Renal cortex interstitium (tissue), 11 donors: ENCODE data around the gene CTLA4. TPM values are rescaled to one million over a fixed set of nuclear protein-coding genes. Genes with fewer than 3 reads are reported as not detected.

ENCODE experiments used
- DNase-seq, 11 donors: peaks; one replicate each; pipeline ENCODE4 v3.0.0-alpha.2; 2013; ENCODE audit warnings: low read depth in 9 of 11, low spot score in 4 of 11; ENCODE audit errors: extremely low read depth in 1 of 11
- polyA plus RNA-seq, 3 donors: library from polyadenylated mRNA; unstranded; fragments of 120-200 nt; gene quantifications; one replicate each; pipeline ENCODE4 v1.2.1, GENCODE V29; 2013; ENCODE audit not compliant: insufficient read length in 3 of 3

The CTLA4 gene
- polyA plus RNA-seq, 3 donors, result 0.29 TPM; not detected in 2

DNA sequence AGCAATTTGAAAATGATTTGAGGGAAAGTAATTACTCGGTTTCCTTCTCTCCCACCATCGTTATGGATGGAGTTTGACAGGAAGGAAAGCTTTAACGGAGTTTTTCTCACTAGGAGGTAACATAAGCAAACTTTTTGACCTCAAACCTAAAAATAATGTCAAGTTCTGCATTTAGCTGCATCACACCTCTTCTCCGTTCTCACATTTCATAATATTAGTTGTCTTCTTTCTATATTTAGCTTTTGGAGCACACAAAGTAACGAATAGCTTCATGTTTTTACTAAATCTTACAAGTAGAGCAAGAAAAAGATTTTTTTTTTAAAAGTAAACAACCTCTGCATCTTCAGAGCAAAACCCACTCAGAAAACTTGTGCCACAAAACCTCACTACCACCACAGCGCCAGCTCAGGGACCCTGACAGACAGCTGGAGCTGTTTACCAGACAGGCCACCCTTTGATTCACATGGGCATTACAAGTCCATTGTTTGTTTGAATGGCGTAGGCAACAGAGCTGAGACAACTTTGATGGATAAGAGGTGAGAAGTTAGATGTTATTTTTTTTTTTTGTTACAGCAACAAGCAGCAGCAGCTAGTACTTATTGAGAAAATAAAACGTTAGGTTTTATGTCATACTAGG is 47.1 kb downstream of the CTLA4 start:
- DNase-seq, result no peak

DNA sequence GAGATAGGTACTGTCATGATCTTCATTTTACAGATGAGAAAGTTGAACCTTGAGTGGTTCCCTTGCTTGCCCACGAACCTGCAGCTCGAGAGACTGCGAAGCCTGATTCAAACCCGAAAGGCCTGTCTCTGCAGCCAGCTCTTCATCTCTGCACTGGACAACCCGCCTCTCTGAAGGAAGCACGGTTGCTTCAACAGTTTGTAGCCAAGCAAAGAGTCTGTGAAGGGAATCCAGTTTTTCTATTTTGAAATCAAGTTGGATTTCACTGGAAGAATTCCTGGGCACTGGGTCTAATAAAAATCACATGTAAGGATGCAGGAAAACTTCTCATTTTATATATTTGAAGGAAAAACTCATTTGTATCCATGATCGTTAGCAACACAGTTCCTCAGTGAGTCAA is 47.7 kb downstream of the CTLA4 start:
- DNase-seq, result no peak

DNA sequence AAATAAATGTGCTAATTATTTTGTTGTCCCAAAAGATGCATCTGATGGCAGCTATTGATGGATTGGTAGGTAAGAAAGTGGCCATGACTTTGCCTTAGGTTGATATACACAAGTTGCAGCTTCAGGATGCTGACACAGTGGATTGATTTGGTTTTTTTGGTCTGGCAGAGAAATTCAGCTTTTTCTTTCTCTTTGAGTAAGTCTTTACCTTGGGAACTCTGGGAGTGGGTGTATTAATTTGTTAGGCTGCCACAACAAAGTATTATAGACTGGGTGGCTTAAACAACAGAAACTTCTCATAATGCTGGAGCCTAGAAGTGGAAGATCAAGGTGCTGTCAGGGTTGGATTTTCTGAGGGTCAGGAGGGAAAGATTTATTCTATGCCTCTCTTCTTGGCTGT is 49.2 kb downstream of the CTLA4 start:
- no peak for DNase-seq

GRCh38 chr2:203918264-203918663 is 50.7 kb downstream of the CTLA4 start:
- peak in 5 of 11 donors; percentile 19 to 39 (median 33) for DNase-seq

- no peak for DNase-seq
Observed at GRCh38 chr2:203918839-203919238, 51.3 kb downstream of the CTLA4 start.

Other genes starting within 250 kb of the CTLA4 start
- gene CD28, start 161.1 kb upstream of the CTLA4 start, polyA plus RNA-seq, result 1 to 10 TPM; 1.1 to 2.5 (median 1.9) TPM
- gene ICOS, start 69.0 kb downstream of the CTLA4 start, polyA plus RNA-seq, result not detected